ENCODE data around the gene SOD3. TPM values are rescaled to one million over a fixed set of nuclear protein-coding genes. Genes with fewer than 3 reads are reported as not detected.

SOD3 gene
- total RNA-seq, 2 donors from 2014 or later = 94.9 to 300 TPM

DNA sequence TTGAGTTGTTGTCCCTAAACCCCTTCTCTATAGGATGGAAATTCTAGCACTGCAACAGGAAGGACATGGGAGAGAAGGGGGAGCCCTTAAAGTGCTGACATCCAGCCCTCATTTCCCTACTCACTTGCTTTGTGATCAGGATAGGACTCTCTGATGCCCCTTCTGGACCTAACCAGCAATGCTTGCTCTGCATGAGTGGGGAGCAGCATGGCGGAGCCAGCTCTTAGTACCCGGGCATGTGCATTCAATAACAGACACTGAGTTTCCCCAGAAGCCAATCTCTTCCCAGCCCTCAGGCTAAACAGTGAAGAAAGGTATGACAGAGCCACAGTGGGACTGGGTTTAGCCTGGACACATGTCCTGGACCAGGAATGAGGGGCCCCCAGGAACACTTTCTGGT lies 14.0 kb downstream of the SOD3 start:
- peaks cover 0 to 6% of the 10 kb centered on the region in 2 donors for H3K4me1 ChIP-seq
- DNase-seq (ENCODE audit: low spot score) = peak; percentile 36
- H3K27me3 ChIP-seq = no peaks in the 10 kb centered on the region
- TF ChIP-seq, protein P1, sequence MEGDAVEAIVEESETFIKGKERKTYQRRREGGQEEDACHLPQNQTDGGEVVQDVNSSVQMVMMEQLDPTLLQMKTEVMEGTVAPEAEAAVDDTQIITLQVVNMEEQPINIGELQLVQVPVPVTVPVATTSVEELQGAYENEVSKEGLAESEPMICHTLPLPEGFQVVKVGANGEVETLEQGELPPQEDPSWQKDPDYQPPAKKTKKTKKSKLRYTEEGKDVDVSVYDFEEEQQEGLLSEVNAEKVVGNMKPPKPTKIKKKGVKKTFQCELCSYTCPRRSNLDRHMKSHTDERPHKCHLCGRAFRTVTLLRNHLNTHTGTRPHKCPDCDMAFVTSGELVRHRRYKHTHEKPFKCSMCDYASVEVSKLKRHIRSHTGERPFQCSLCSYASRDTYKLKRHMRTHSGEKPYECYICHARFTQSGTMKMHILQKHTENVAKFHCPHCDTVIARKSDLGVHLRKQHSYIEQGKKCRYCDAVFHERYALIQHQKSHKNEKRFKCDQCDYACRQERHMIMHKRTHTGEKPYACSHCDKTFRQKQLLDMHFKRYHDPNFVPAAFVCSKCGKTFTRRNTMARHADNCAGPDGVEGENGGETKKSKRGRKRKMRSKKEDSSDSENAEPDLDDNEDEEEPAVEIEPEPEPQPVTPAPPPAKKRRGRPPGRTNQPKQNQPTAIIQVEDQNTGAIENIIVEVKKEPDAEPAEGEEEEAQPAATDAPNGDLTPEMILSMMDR (IDR thresholded peaks at IDR 0.05) = no peak
- H3K9me3 ChIP-seq = no peaks in the 10 kb centered on the region
- H3K4me3 ChIP-seq = no peak overlapping the region
- H3K36me3 ChIP-seq = peaks cover 7% of the 10 kb centered on the region
- peak overlapping the region; percentile 44 to 66 for H3K27ac ChIP-seq

DNA sequence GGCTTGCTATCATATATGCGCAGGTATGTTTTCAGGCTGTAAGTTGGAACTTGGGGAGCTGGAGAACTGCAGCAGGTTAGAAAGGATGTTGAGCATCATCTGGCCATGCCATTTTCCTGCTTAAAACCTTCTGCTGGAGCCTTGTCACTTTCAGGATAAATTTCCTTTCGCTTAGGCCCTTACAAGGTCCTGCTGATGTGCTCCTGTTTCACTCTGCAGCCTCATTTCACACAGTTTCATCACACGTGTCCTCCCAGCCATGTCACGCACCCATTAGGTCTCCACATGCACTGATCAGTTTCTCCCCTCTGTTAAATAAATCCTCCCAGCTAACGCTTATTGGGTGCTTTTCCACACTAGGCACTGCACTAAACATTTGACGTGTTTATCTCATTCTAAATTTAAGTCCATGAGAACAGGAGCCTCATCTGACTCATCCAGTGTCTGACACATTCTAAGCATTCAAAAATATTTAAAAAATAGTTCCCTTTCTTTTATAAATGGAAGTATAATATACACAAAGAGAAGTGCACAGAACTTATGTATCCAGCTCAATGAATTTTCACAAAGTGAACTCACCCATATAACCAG lies 14.5 kb downstream of the SOD3 start:
- Histone ChIP-seq H3K27me3 (no peaks in the 10 kb centered on the region), H3K9me3 (no peaks in the 10 kb centered on the region), H3K36me3 (peaks cover 7% of the 10 kb centered on the region), H3K4me1 (peaks cover 0 to 6% of the 10 kb centered on the region in 2 donors), H3K4me3 (no peak overlapping the region), H3K27ac (peak overlapping the region; percentile 44 to 66)
- no peak for DNase-seq (ENCODE audit: low spot score)
- TF ChIP-seq, protein P1 (IDR thresholded peaks at IDR 0.05) = no peak

DNA sequence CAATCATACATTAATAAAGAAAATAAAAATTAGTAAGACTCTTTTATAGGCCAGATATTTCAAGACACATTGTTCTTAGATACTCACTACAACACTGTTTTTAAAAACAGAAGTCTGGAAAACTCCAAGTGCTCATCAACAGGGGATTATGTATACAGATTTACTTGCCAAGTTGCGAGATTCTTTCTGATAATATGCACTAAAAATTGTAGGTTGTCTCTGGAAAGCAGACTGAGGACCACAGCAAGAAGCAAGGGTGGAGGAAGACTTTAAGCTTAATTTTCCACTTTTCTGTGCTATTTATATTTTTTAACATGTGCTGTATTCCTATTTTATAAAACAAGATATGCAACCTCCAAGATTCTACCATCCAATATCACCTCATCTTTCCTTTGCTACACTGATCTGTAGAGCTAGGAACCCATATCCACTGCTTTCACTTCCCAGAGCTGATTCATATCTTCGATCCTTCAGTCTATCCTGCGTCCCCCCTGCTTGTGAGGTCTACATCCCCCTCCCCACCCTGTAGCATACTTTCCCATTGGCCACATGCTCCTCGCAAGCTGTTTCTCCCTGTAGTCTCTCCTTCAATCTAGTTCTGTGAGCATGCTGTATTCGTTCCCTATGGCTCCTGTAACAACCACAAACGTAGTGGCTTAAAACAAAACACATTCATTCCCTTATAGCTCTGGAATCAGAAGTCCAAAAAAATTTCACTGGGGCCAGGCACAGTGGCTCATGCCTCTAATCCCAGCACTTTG lies 15.7 kb downstream of the SOD3 start:
- Histone ChIP-seq H3K4me3 (no peak overlapping the region), H3K4me1 (peaks cover 0 to 6% of the 10 kb centered on the region in 2 donors), H3K36me3 (peaks cover 7% of the 10 kb centered on the region), H3K27me3 (no peaks in the 10 kb centered on the region), H3K9me3 (no peaks in the 10 kb centered on the region), H3K27ac (no peak overlapping the region)
- no peak for DNase-seq (ENCODE audit: low spot score)
- TF ChIP-seq, protein P1 (IDR thresholded peaks at IDR 0.05) = no peak

DNA sequence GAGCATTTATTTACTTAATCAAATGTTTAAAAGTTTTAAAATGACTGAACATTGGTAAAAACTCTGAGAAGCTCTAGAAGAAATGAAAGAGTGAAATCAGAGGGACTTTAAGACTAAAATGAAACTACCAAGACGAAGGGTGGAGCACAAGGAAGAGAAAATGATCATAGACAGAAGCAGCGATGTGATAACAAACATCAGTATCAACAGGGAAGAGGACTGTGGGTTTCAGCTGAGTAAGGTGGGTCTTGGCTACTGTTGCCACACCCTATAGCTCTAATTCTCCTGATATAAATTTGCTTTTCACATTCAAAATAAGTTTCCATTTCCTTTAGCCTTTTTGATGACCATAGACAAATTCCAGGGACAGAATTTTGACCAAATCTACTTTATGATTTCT lies 18.4 kb downstream of the SOD3 start:
- Histone ChIP-seq H3K36me3 (peaks cover 21% of the 10 kb centered on the region), H3K9me3 (no peaks in the 10 kb centered on the region), H3K27me3 (no peaks in the 10 kb centered on the region), H3K27ac (no peak overlapping the region), H3K4me3 (no peak overlapping the region), H3K4me1 (peaks cover 0 to 6% of the 10 kb centered on the region in 2 donors)
- TF ChIP-seq, protein P1 (IDR thresholded peaks at IDR 0.05) = no peak
- no peak for DNase-seq (ENCODE audit: low spot score)

DNA sequence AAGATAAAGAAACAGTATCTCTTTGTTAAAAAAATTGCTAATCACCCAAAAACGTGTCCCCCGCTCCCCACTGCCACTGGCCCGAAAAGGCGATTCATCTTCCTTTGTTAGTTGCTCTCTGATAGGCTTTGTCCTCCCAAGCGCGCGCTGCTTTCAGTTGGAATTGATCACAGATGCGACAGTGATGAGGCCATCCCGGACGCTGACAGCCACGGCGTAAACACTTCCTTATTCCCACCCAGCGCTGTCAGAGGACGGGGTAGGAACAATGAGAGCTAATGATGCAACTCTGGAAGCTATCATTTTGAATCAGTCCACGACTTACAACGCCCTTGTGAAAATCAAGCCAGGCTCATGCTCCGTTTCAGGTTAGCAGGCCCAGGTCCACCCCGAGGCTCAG lies 21.4 kb downstream of the SOD3 start:
- Histone ChIP-seq H3K9me3 (no peaks in the 10 kb centered on the region), H3K4me3 (no peak overlapping the region), H3K36me3 (peaks cover 30% of the 10 kb centered on the region), H3K27ac (no peak overlapping the region), H3K4me1 (no peaks in the 10 kb centered on the region), H3K27me3 (no peaks in the 10 kb centered on the region)
- DNase-seq (ENCODE audit: low spot score) = no peak
- TF ChIP-seq, protein P1 (IDR thresholded peaks at IDR 0.05) = no peak
